Fibroblast of lung (primary cell): ENCODE data around the gene TRIM39. TPM values are rescaled to one million over a fixed set of nuclear protein-coding genes. Genes with fewer than 3 reads are reported as not detected.

Experiments used
- DNase-seq, 2 donors: peaks; one replicate each; pipeline versions ENCODE4 v3.0.0 to v3.0.0-alpha.2; 2010; ENCODE audit warnings: low read depth in 2 of 2
- H2AFZ ChIP-seq: 2 replicates; pipeline ENCODE4 v1.5.1; 2012; ENCODE audit warnings: low read length, control low read depth, inconsistent platforms
- H3K27ac ChIP-seq: 2 replicates; pipeline ENCODE4 v1.5.1; 2011; ENCODE audit warnings: low read length, control low read depth; ENCODE audit not compliant: insufficient read depth
- H3K27me3 ChIP-seq: 2 replicates; pipeline ENCODE4 v1.5.1; 2011; ENCODE audit warnings: mild to moderate bottlenecking, low read length; ENCODE audit not compliant: control insufficient read depth, insufficient read depth
- H3K36me3 ChIP-seq: 2 replicates; pipeline ENCODE4 v1.5.1; 2011; ENCODE audit warnings: low read length; ENCODE audit not compliant: control insufficient read depth, insufficient read depth
- H3K4me1 ChIP-seq: 2 replicates; pipeline ENCODE4 v1.5.1; 2011; ENCODE audit warnings: low read length; ENCODE audit not compliant: control insufficient read depth, insufficient read depth; ENCODE audit errors: extremely low read depth
- H3K4me2 ChIP-seq: 2 replicates; pipeline ENCODE4 v1.5.1; 2011; ENCODE audit warnings: low read length, control low read depth; ENCODE audit not compliant: insufficient read depth; ENCODE audit errors: extremely low read depth
- H3K4me3 ChIP-seq, 4 experiments: fragments of 200-600 bp in 1 of 4; sonication (generic) in 1 of 4; replicated peaks in 1 of 4; 2 replicates each; pipeline ENCODE4 v1.5.1; 2011 to 2016; ENCODE audit warnings: low read length in 4 of 4, low read depth in 3 of 4, mild to moderate bottlenecking in 3 of 4, control low read depth in 2 of 4, inconsistent platforms in 1 of 4, mixed read lengths in 1 of 4; ENCODE audit not compliant: insufficient read depth in 1 of 4; ENCODE audit errors: control extremely low read depth in 1 of 4
- H3K79me2 ChIP-seq: 2 replicates; pipeline ENCODE4 v1.5.1; 2012; ENCODE audit warnings: mild to moderate bottlenecking, low read length, inconsistent platforms; ENCODE audit not compliant: control insufficient read depth, insufficient read depth
- H3K9ac ChIP-seq: 2 replicates; pipeline ENCODE4 v1.5.1; 2011; ENCODE audit warnings: mild to moderate bottlenecking, low read length, control low read depth; ENCODE audit not compliant: insufficient read depth
- H3K9me3 ChIP-seq: 2 replicates; pipeline ENCODE4 v1.5.1; 2012; ENCODE audit warnings: low read depth, low read length; ENCODE audit not compliant: control insufficient read depth, insufficient read depth
- H4K20me1 ChIP-seq: 2 replicates; pipeline ENCODE4 v1.5.1; 2011; ENCODE audit warnings: low read length; ENCODE audit not compliant: control insufficient read depth, insufficient read depth; ENCODE audit errors: extremely low read depth
- EZH2 ChIP-seq: IDR thresholded peaks from 2 replicates; pipeline ENCODE4 v1.5.1; 2012; ENCODE audit warnings: low read length, control low read depth, mild to moderate bottlenecking; ENCODE audit errors: missing control alignments
- polyA plus RNA-seq, 2 donors: library from polyadenylated mRNA; depleted of rRNA in 1 of 2; stranded (reverse) in 1 of 2; unstranded in 1 of 2; fragments of >200 nt; gene quantifications; 2 replicates each; pipeline ENCODE4 v1.2.1, GENCODE V29; 2011 to 2012; ENCODE audit warnings: missing spikeins in 1 of 2
- total RNA-seq: library from RNA; depleted of rRNA; stranded (reverse); fragments of >200 nt; gene quantifications from 2 replicates; pipeline ENCODE4 v1.2.1, GENCODE V29; 2014
- TF ChIP-seq, protein P1 (sequence below), 2 donors: IDR thresholded peaks in 1 of 2; conservative IDR thresholded peaks in 1 of 2; 1 replicate in 1 of 2; 2 replicates in 1 of 2; pipeline ENCODE4 v1.5.1; 2011 to 2012; ENCODE audit warnings: low read length in 2 of 2, control low read depth in 1 of 2, inconsistent platforms in 1 of 2, low read depth in 1 of 2, mild to moderate bottlenecking in 1 of 2

TRIM39 gene
- total and polyA plus RNA-seq, 2 donors (not counting 1 experiment from before 2014, with no cell fraction given) = 7.8 to 11.9 TPM

DNA sequence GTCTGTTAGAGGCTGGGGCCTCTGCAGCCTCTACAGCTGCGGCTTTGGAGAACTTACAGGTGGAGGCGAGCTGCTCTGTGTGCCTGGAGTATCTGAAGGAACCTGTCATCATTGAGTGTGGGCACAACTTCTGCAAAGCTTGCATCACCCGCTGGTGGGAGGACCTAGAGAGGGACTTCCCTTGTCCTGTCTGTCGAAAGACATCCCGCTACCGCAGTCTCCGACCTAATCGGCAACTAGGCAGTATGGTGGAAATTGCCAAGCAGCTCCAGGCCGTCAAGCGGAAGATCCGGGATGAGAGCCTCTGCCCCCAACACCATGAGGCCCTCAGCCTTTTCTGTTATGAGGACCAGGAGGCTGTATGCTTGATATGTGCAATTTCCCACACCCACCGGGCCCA lies 2.6 kb downstream of the TRIM39 start:
- no peaks in the 10 kb centered on the region for H3K9me3 ChIP-seq
- H3K9ac ChIP-seq = no peak overlapping the region
- no peaks in the 10 kb centered on the region for H3K27me3 ChIP-seq
- H3K4me3 ChIP-seq = no peak overlapping the region
- no peaks in the 10 kb centered on the region for H3K4me1 ChIP-seq
- peaks cover 5% of the 10 kb centered on the region for H3K36me3 ChIP-seq
- H3K27ac ChIP-seq = no peak overlapping the region
- no peak overlapping the region for H3K4me2 ChIP-seq
- no peak for DNase-seq
- peaks cover 18% of the 10 kb centered on the region for H3K79me2 ChIP-seq
- TF ChIP-seq, protein P1, sequence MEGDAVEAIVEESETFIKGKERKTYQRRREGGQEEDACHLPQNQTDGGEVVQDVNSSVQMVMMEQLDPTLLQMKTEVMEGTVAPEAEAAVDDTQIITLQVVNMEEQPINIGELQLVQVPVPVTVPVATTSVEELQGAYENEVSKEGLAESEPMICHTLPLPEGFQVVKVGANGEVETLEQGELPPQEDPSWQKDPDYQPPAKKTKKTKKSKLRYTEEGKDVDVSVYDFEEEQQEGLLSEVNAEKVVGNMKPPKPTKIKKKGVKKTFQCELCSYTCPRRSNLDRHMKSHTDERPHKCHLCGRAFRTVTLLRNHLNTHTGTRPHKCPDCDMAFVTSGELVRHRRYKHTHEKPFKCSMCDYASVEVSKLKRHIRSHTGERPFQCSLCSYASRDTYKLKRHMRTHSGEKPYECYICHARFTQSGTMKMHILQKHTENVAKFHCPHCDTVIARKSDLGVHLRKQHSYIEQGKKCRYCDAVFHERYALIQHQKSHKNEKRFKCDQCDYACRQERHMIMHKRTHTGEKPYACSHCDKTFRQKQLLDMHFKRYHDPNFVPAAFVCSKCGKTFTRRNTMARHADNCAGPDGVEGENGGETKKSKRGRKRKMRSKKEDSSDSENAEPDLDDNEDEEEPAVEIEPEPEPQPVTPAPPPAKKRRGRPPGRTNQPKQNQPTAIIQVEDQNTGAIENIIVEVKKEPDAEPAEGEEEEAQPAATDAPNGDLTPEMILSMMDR (conservative IDR thresholded peaks at IDR 0.05 in 1 of 2, IDR thresholded peaks at IDR 0.05 in 1 of 2; ENCODE audit: low read depth in 1 of 2, low read length in 2 of 2) = no peak
- no peak for TF ChIP-seq EZH2
- H4K20me1 ChIP-seq = no peaks in the 10 kb centered on the region
- no peak overlapping the region for H2AFZ ChIP-seq

DNA sequence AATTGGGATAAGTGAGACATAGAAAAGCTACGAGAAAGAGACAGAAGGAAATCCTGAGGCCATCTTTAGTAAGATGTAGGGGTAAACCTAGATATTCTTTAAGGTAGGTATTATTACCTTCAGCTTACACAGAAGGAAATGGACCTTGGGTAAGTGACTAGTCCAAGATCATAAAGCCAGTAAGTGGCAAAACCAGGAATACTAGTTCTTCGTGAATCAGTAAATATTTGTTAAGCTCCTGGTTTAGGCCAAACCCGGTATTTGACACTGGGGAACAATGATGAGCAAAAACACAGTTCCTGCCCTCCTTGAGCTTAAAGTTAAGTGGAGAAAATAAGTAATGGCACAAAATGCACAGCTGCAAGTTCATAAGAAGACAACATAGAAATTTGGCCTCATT lies 5.3 kb downstream of the TRIM39 start:
- no peak overlapping the region for H3K4me3 ChIP-seq
- no peaks in the 10 kb centered on the region for H3K27me3 ChIP-seq
- H3K79me2 ChIP-seq = no peaks in the 10 kb centered on the region
- no peaks in the 10 kb centered on the region for H3K4me1 ChIP-seq
- DNase-seq = no peak
- no peak overlapping the region for H3K27ac ChIP-seq
- TF ChIP-seq, protein P1 (conservative IDR thresholded peaks at IDR 0.05 in 1 of 2, IDR thresholded peaks at IDR 0.05 in 1 of 2; ENCODE audit: low read depth in 1 of 2, low read length in 2 of 2) = no peak
- TF ChIP-seq EZH2 = no peak
- H3K36me3 ChIP-seq = peaks cover 5% of the 10 kb centered on the region
- no peak overlapping the region for H2AFZ ChIP-seq
- H3K9ac ChIP-seq = no peak overlapping the region
- H3K9me3 ChIP-seq = no peaks in the 10 kb centered on the region
- no peak overlapping the region for H3K4me2 ChIP-seq
- no peaks in the 10 kb centered on the region for H4K20me1 ChIP-seq

DNA sequence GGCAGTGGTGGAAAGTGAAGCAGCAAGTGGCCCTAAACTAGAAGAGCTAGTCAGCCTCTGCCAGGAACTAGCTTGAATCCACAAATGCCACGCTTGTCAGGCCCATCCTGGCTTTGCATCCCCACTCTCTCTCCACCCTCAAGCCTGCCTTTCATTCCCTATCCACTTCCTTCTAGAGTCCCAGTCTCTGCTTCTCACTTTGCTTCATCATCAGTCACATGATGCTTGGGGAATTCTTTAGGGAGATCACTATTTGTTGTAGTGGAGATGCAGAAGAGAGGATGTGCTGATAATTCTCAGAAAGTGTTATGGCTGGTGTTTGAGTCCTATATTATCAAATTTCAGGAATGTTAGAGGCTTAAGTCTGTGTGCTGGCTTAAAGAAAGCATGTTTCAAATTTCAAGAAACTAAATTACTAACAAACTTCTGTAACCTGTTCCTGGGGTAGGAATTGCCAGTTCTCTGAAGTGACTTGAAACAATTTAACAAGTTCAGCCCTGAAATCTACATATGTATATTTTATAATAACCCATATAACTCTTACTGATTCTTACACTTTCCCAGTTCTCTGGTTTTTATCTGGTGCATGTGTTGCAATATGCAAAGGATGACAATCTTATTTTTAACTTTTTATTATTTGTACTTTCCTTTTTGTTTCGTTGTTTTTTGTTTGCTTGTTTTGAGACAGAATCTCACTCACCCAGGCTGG lies 7.5 kb downstream of the TRIM39 start:
- Histone ChIP-seq H3K27ac (no peak overlapping the region), H3K36me3 (peaks cover 5% of the 10 kb centered on the region), H3K27me3 (no peaks in the 10 kb centered on the region), H3K9ac (no peak overlapping the region), H3K4me1 (no peaks in the 10 kb centered on the region), H3K4me3 (no peak overlapping the region), H3K9me3 (no peaks in the 10 kb centered on the region), H3K4me2 (no peak overlapping the region), H3K79me2 (no peaks in the 10 kb centered on the region), H4K20me1 (no peaks in the 10 kb centered on the region), H2AFZ (no peak overlapping the region)
- no peak for DNase-seq
- TF ChIP-seq, protein P1 (conservative IDR thresholded peaks at IDR 0.05 in 1 of 2, IDR thresholded peaks at IDR 0.05 in 1 of 2; ENCODE audit: low read depth in 1 of 2, low read length in 2 of 2) = no peak
- TF ChIP-seq EZH2 = no peak
